ENCODE results near the gene IGF2BP1. TPM values are rescaled to one million over a fixed set of nuclear protein-coding genes. Genes with fewer than 3 reads are reported as not detected.
"Not testable (repeated sequence)": the region's sequence is repeated elsewhere in the genome, so short reads cannot be mapped to it uniquely, and the experiment has no call there.

IGF2BP1 gene
- polyA plus RNA-seq, 1 donor from 2014 or later: 13.0 TPM

DNA sequence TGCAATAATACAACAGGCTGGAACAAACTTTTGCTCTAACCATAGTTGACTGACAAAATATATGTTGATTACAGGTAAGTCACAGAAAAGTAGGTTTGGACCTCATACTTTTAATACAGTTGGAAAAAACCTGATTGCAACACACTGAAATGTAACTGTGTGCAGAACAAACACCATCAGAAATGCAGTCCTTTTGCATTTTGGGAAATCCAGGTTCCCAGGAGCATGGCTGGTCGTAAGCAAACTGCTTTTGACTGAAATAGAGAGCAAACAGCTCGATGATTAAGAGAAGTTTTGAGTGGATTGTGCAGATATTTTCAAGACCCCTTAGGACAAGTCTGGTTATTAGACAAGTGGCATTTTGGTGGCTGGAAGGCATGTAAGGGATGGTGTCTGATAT lies 8.0 kb downstream of the IGF2BP1 start:
- Histone ChIP-seq H3K4me3 (ENCODE audit: low read length) (no peak overlapping the region), H3K27ac (ENCODE audit: low read length) (no peak overlapping the region), H2AFZ (ENCODE audit: low read depth, low read length) (no peak overlapping the region), H3K9me3 (ENCODE audit: low read length) (no peaks in the 10 kb centered on the region), H4K20me1 (ENCODE audit: insufficient read depth) (peaks cover 5% of the 10 kb centered on the region), H3K4me2 (ENCODE audit: low read length) (no peak overlapping the region), H3K36me3 (ENCODE audit: insufficient read depth, low read length) (no peaks in the 10 kb centered on the region), H3K27me3 (ENCODE audit: insufficient read depth, low read depth, low read length) (no peaks in the 10 kb centered on the region), H3F3A (ENCODE audit: insufficient read depth, low read length, poor library complexity, severe bottlenecking) (no peaks in the 10 kb centered on the region), H3K9me2 (ENCODE audit: insufficient read depth, low read length) (no peaks in the 10 kb centered on the region), H3K9ac (ENCODE audit: low read length) (no peak overlapping the region), H3K79me2 (replicated peaks; ENCODE audit: insufficient read depth, low read length) (peaks cover 97% of the 10 kb centered on the region)
- no peak for TF ChIP-seq EZH2 (IDR thresholded peaks at IDR 0.05; ENCODE audit: borderline replicate concordance, insufficient read depth, low read length, poor library complexity, severe bottlenecking)
- no peak for TF ChIP-seq SMC3 (conservative IDR thresholded peaks at IDR 0.05; ENCODE audit: poor library complexity)
- TF ChIP-seq TAF1 (IDR thresholded peaks at IDR 0.05; ENCODE audit: low read depth): no peak
- TF ChIP-seq RAD21 (conservative IDR thresholded peaks at IDR 0.05): no peak
- TF ChIP-seq, protein P1, sequence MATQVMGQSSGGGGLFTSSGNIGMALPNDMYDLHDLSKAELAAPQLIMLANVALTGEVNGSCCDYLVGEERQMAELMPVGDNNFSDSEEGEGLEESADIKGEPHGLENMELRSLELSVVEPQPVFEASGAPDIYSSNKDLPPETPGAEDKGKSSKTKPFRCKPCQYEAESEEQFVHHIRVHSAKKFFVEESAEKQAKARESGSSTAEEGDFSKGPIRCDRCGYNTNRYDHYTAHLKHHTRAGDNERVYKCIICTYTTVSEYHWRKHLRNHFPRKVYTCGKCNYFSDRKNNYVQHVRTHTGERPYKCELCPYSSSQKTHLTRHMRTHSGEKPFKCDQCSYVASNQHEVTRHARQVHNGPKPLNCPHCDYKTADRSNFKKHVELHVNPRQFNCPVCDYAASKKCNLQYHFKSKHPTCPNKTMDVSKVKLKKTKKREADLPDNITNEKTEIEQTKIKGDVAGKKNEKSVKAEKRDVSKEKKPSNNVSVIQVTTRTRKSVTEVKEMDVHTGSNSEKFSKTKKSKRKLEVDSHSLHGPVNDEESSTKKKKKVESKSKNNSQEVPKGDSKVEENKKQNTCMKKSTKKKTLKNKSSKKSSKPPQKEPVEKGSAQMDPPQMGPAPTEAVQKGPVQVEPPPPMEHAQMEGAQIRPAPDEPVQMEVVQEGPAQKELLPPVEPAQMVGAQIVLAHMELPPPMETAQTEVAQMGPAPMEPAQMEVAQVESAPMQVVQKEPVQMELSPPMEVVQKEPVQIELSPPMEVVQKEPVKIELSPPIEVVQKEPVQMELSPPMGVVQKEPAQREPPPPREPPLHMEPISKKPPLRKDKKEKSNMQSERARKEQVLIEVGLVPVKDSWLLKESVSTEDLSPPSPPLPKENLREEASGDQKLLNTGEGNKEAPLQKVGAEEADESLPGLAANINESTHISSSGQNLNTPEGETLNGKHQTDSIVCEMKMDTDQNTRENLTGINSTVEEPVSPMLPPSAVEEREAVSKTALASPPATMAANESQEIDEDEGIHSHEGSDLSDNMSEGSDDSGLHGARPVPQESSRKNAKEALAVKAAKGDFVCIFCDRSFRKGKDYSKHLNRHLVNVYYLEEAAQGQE (IDR thresholded peaks at IDR 0.05; ENCODE audit: borderline replicate concordance): no peak
- no peak for TF ChIP-seq EP300 (conservative IDR thresholded peaks at IDR 0.05; ENCODE audit: poor library complexity, severe bottlenecking)
- TF ChIP-seq, protein P2, sequence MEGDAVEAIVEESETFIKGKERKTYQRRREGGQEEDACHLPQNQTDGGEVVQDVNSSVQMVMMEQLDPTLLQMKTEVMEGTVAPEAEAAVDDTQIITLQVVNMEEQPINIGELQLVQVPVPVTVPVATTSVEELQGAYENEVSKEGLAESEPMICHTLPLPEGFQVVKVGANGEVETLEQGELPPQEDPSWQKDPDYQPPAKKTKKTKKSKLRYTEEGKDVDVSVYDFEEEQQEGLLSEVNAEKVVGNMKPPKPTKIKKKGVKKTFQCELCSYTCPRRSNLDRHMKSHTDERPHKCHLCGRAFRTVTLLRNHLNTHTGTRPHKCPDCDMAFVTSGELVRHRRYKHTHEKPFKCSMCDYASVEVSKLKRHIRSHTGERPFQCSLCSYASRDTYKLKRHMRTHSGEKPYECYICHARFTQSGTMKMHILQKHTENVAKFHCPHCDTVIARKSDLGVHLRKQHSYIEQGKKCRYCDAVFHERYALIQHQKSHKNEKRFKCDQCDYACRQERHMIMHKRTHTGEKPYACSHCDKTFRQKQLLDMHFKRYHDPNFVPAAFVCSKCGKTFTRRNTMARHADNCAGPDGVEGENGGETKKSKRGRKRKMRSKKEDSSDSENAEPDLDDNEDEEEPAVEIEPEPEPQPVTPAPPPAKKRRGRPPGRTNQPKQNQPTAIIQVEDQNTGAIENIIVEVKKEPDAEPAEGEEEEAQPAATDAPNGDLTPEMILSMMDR (IDR thresholded peaks at IDR 0.05; ENCODE audit: poor library complexity, severe bottlenecking): no peak

DNA sequence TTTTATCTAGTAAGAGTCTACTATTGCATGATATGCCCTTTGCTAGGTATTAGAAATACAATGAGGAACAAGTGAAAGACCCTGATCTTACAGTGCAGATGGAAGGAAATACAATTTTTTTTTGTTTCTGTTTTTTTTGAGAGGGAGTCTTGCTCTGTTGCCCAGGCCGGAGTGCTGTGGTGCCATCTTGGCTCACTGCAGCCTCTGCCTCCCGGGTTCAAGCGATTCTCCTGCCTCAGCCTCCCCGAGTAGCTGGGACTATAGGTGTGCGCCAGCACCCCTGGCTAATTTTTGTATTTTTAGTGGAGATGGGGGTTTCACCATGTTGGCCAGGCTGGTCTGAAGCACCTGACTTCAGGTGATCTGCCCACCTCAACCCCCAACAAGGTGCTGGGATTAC lies 11.7 kb downstream of the IGF2BP1 start:
- H2AFZ ChIP-seq (ENCODE audit: low read depth, low read length); H3K4me3 ChIP-seq (ENCODE audit: low read length); H3K9ac ChIP-seq (ENCODE audit: low read length); H3K9me3 ChIP-seq (ENCODE audit: low read length); H3K36me3 ChIP-seq (ENCODE audit: insufficient read depth, low read length); H3F3A ChIP-seq (ENCODE audit: insufficient read depth, low read length, poor library complexity, severe bottlenecking); H3K27ac ChIP-seq (ENCODE audit: low read length); H3K9me2 ChIP-seq (ENCODE audit: insufficient read depth, low read length); H4K20me1 ChIP-seq (ENCODE audit: insufficient read depth); H3K27me3 ChIP-seq (ENCODE audit: insufficient read depth, low read depth, low read length); H3K4me2 ChIP-seq (ENCODE audit: low read length): not testable (repeated sequence)
- peaks cover 89% of the 10 kb centered on the region for H3K79me2 ChIP-seq (replicated peaks; ENCODE audit: insufficient read depth, low read length)

DNA sequence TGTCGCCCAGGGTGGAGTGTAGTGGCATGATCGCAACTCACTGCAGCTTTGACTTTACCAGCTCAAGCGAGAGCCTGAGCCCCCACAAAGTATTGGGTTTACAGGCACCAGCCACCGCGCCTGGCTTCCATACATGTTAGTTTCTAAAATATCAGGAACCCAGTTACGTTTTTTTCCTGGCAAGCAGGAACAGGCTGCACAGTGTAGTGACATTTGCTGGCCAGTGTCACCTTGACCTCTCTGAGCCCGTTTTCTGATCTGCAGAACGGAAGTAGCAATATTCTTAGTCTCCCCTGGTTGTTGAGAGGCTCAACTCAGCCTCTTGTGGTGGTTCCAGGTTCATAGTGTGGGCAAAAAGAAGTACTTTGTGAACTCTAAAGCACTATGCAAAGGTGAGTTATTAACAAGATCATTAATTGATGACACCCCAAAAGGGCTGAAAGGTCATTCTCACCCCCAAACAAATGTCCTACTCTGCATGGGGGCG lies 15.6 kb downstream of the IGF2BP1 start:
- Histone ChIP-seq H3K36me3 (ENCODE audit: insufficient read depth, low read length) (no peaks in the 10 kb centered on the region), H3K9me2 (ENCODE audit: insufficient read depth, low read length) (no peaks in the 10 kb centered on the region), H3K27me3 (ENCODE audit: insufficient read depth, low read depth, low read length) (no peaks in the 10 kb centered on the region), H3K4me3 (ENCODE audit: low read length) (peak overlapping the region; percentile 50), H3K27ac (ENCODE audit: low read length) (no peak overlapping the region), H3F3A (ENCODE audit: insufficient read depth, low read length, poor library complexity, severe bottlenecking) (no peaks in the 10 kb centered on the region), H3K9me3 (ENCODE audit: low read length) (no peaks in the 10 kb centered on the region), H4K20me1 (ENCODE audit: insufficient read depth) (no peaks in the 10 kb centered on the region), H3K79me2 (replicated peaks; ENCODE audit: insufficient read depth, low read length) (peaks cover 63% of the 10 kb centered on the region), H2AFZ (ENCODE audit: low read depth, low read length) (no peak overlapping the region), H3K9ac (ENCODE audit: low read length) (no peak overlapping the region), H3K4me2 (ENCODE audit: low read length) (no peak overlapping the region)
- TF ChIP-seq POLR2AphosphoS5 (IDR thresholded peaks at IDR 0.05) (no peak), RAD21 (conservative IDR thresholded peaks at IDR 0.05) (no peak), EZH2 (IDR thresholded peaks at IDR 0.05; ENCODE audit: borderline replicate concordance, insufficient read depth, low read length, poor library complexity, severe bottlenecking) (no peak), TAF1 (IDR thresholded peaks at IDR 0.05; ENCODE audit: low read depth) (no peak), MXI1 (conservative IDR thresholded peaks at IDR 0.05; ENCODE audit: poor library complexity, severe bottlenecking) (no peak), SMC3 (conservative IDR thresholded peaks at IDR 0.05; ENCODE audit: poor library complexity) (no peak), EP300 (conservative IDR thresholded peaks at IDR 0.05; ENCODE audit: poor library complexity, severe bottlenecking) (no peak)
- TF ChIP-seq, protein P1 (IDR thresholded peaks at IDR 0.05; ENCODE audit: borderline replicate concordance): no peak
- TF ChIP-seq, protein P2 (IDR thresholded peaks at IDR 0.05; ENCODE audit: poor library complexity, severe bottlenecking): no peak

Data from neural cell (in vitro differentiated cells).